Karpas-422 (cell line): ENCODE results near the gene PCNX4. TPM values are rescaled to one million over a fixed set of nuclear protein-coding genes. Genes with fewer than 3 reads are reported as not detected.

Experiments
- DNase-seq: peaks from one replicate; pipeline ENCODE4 v3.0.0-alpha.2; 2015
- H2AFZ ChIP-seq: fragments of 200-600 bp; sonication (generic); 2 replicates; pipeline ENCODE4 v1.6.1; 2014; ENCODE audit warnings: antibody characterized with exemption, low read length, mixed read lengths
- H3K27ac ChIP-seq: fragments of 200-600 bp; sonication (generic); 2 replicates; pipeline ENCODE4 v1.5.1; 2014; ENCODE audit warnings: mild to moderate bottlenecking, low read length, moderate library complexity
- H3K27me3 ChIP-seq: fragments of 200-600 bp; sonication (generic); 2 replicates; pipeline ENCODE4 v1.6.1; 2014; ENCODE audit warnings: low read length, mixed read lengths
- H3K36me3 ChIP-seq: fragments of 200-600 bp; sonication (generic); 2 replicates; pipeline ENCODE4 v1.6.1; 2014; ENCODE audit warnings: low read length, mixed read lengths; ENCODE audit not compliant: insufficient read depth
- H3K4me1 ChIP-seq: fragments of 200-600 bp; sonication (generic); 2 replicates; pipeline ENCODE4 v1.6.1; 2014; ENCODE audit warnings: mild to moderate bottlenecking, low read length, mixed read lengths
- H3K4me2 ChIP-seq: fragments of 200-600 bp; sonication (generic); 2 replicates; pipeline ENCODE4 v1.6.1; 2014; ENCODE audit warnings: low read length, low read depth, mild to moderate bottlenecking; ENCODE audit not compliant: poor library complexity, severe bottlenecking
- H3K4me3 ChIP-seq: fragments of 200-600 bp; sonication (generic); 2 replicates; pipeline ENCODE4 v1.5.1; 2014; ENCODE audit warnings: mild to moderate bottlenecking, antibody characterized with exemption, low read length, mixed read lengths
- H3K79me2 ChIP-seq: fragments of 200-600 bp; sonication (generic); 2 replicates; pipeline ENCODE4 v1.6.1; 2014; ENCODE audit warnings: mild to moderate bottlenecking, low read length, mixed read lengths
- H3K9ac ChIP-seq: fragments of 200-600 bp; sonication (generic); 2 replicates; pipeline ENCODE4 v1.6.0; 2014; ENCODE audit warnings: low read length
- H3K9me2 ChIP-seq: fragments of 200-600 bp; sonication (generic), shearing (Covaris generic); replicated peaks from 2 replicates; pipeline ENCODE4 v1.6.0; 2014; ENCODE audit warnings: mild to moderate bottlenecking, low read length, moderate library complexity; ENCODE audit not compliant: insufficient read depth
- H3K9me3 ChIP-seq: fragments of 300-700, 200-600 bp; sonication (generic); 2 replicates; pipeline ENCODE4 v1.6.1; 2014; ENCODE audit warnings: low read length, mixed read lengths
- H4K20me1 ChIP-seq: fragments of 200-600 bp; sonication (generic); 2 replicates; pipeline ENCODE4 v1.6.1; 2014; ENCODE audit warnings: mild to moderate bottlenecking, antibody characterized with exemption, low read length, low read depth; ENCODE audit not compliant: insufficient read depth
- total RNA-seq: library from RNA; depleted of rRNA; stranded (reverse); fragments of >200 nt; shearing (Covaris generic); gene quantifications from 2 replicates; pipeline ENCODE4 v1.2.3, GENCODE V29; 2014; ENCODE audit warnings: low replicate concordance; rRNA removed

Gene PCNX4
- total RNA-seq, 1 experiment from 2014 or later = 98.8 TPM

DNA sequence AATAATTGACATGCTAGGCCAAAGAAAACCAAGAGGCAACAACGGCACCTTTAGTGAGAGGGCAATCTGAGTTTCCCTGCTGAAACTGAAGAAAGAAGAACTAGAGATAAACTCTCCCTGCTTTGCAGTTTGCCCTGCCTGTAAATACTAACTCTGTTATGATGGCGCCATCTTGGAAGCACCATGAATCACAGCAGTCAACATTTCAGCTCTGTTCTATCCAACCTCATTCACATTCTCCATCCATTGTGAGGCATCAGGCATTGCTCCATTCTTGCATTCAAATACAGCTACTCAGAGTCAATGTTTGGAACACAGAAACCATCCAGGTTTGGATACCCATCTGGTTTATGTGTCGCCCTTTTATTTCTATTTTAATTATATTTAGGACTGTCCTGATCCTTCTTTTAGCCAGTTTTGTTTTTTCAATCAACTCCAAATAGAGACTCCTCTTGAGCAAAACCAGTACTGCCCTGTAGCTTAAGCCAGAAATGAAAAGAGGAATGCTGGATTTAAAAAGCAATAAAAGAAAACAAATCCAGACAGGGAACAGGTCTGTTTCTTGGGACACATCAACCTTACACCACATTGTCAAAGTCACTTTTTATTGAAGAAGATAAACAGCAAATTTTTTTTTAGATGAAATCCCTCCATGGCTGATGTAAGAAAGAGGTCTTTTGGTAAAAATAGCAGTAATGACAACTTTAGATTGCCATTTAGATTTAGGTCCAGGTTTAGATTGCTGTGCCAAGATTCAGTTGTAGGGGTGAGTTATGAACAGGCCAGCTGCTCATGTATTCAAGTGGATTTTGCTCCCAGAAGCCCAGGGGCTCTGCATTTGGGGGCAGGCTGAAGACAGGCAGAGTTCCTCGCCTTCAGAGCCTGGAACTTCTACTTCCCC, 124.0 kb downstream of the PCNX4 start:
- peaks cover 4% of the 10 kb centered on the region; the same call in 1 of the 2 replicates for H3K4me1 ChIP-seq
- no peaks in the 10 kb centered on the region for H3K9me3 ChIP-seq
- no peaks in the 10 kb centered on the region for H3K36me3 ChIP-seq
- no peaks in the 10 kb centered on the region for H3K9me2 ChIP-seq
- no peak overlapping the region for H2AFZ ChIP-seq
- H3K4me3 ChIP-seq = no peak overlapping the region
- H3K27ac ChIP-seq = no peak overlapping the region
- no peaks in the 10 kb centered on the region for H4K20me1 ChIP-seq
- H3K9ac ChIP-seq = no peak overlapping the region
- no peak for DNase-seq
- H3K79me2 ChIP-seq = no peaks in the 10 kb centered on the region
- H3K27me3 ChIP-seq = no peaks in the 10 kb centered on the region
- no peak overlapping the region for H3K4me2 ChIP-seq

DNA sequence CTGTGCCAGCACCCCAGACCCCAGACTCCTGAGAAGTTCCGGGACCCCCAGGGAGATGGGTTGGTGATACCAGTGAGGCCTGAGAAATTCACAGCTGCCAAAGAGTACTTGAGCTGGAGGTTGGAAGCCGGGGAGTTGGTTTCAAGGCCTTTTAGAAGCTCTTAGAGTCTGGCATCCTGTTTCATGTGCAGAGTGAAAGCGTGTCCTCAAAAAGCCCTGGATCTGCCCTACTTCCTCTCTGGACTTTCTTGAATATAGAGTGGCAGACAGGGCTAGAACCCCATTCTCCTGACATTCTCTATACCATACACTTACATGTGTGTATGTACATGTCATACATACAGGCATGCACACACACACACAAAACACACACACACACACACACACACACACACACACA, 126.0 kb downstream of the PCNX4 start:
- H4K20me1 ChIP-seq = no peaks in the 10 kb centered on the region
- H3K9me3 ChIP-seq = no peaks in the 10 kb centered on the region
- peaks cover 8% of the 10 kb centered on the region for H3K4me1 ChIP-seq

More for the DNA sequence above, 126.0 kb downstream of the PCNX4 start:
- no peak overlapping the region for H3K4me3 ChIP-seq
- H3K4me2 ChIP-seq = no peak overlapping the region
- H3K36me3 ChIP-seq = no peaks in the 10 kb centered on the region
- H3K79me2 ChIP-seq = no peaks in the 10 kb centered on the region
- H3K27ac ChIP-seq = no peak overlapping the region
- H3K9ac ChIP-seq = no peak overlapping the region
- no peak for DNase-seq
- no peak overlapping the region for H2AFZ ChIP-seq
- no peaks in the 10 kb centered on the region for H3K9me2 ChIP-seq
- no peaks in the 10 kb centered on the region for H3K27me3 ChIP-seq

Other genes starting within 250 kb of the PCNX4 start
- 0.32 TPM in 1 of 2 replicates, not detected in the other for gene RTN1, start 221.1 kb upstream of the PCNX4 start, total RNA-seq
- not detected in 2 replicates for gene LRRC9, start 171.8 kb upstream of the PCNX4 start, total RNA-seq
- 155 and 162 TPM in 2 replicates for gene DHRS7, start 73.5 kb downstream of the PCNX4 start, total RNA-seq
- 64.1 and 65.1 TPM in 2 replicates for gene PPM1A, start 157.3 kb downstream of the PCNX4 start, total RNA-seq